Urinary bladder (tissue), 4 donors: ENCODE data around the gene RHBDF2. TPM values are rescaled to one million over a fixed set of nuclear protein-coding genes. Genes with fewer than 3 reads are reported as not detected.
A peak's percentile ranks its signal among the peaks of the same experiment; 100 is the strongest.

ENCODE experiments used
- DNase-seq: peaks from one replicate; pipeline ENCODE4 v3.0.0-alpha.2; 2015; ENCODE audit errors: extremely low spot score
- H3K27ac ChIP-seq: one replicate; pipeline ENCODE4 v1.5.1; 2013; ENCODE audit warnings: low read depth, mild to moderate bottlenecking, moderate library complexity
- H3K36me3 ChIP-seq: one replicate; pipeline ENCODE4 v1.6.1; 2013; ENCODE audit warnings: mild to moderate bottlenecking, moderate library complexity; ENCODE audit not compliant: insufficient read depth
- H3K4me1 ChIP-seq: one replicate; pipeline ENCODE4 v1.6.1; 2013; ENCODE audit warnings: mild to moderate bottlenecking, moderate library complexity; ENCODE audit not compliant: insufficient read depth
- H3K4me3 ChIP-seq: one replicate; pipeline ENCODE4 v1.5.1; 2013; ENCODE audit warnings: low read depth, low read length
- WGBS: extraction: QIAGEN DNeasy Blood & Tissue Kit; methylation state at CpG from one replicate; pipeline ENCODE4 v1.1.7; 2013; 5-methylcytosine and 5-hydroxymethylcytosine counted together
- polyA plus RNA-seq: library from polyadenylated mRNA; stranded (reverse); fragments of 200-250 nt; gene quantifications from one replicate; pipeline ENCODE4 v1.2.3, GENCODE V29; 2013
- total RNA-seq: library from RNA; depleted of rRNA; stranded (reverse); fragments of >200 nt; gene quantifications from one replicate; pipeline ENCODE4 v1.2.3, GENCODE V29; 2014
- donor health status: healthy with polysubstance abuse.
- donor health status: healthy.

The RHBDF2 gene
- total and polyA plus RNA-seq, 2 donors, result 4.2 to 17.2 TPM

- Histone ChIP-seq H3K4me1 (no peaks in the 10 kb centered on the region), H3K4me3 (no peak overlapping the region), H3K27ac (no peak overlapping the region), H3K36me3 (no peaks in the 10 kb centered on the region)
- no peak for DNase-seq
- 84% methylated on average over 10 of the region's 10 CpGs for WGBS
Observed at GRCh38 chr17:76542566-76542971, 41.3 kb upstream of the RHBDF2 start.

DNA sequence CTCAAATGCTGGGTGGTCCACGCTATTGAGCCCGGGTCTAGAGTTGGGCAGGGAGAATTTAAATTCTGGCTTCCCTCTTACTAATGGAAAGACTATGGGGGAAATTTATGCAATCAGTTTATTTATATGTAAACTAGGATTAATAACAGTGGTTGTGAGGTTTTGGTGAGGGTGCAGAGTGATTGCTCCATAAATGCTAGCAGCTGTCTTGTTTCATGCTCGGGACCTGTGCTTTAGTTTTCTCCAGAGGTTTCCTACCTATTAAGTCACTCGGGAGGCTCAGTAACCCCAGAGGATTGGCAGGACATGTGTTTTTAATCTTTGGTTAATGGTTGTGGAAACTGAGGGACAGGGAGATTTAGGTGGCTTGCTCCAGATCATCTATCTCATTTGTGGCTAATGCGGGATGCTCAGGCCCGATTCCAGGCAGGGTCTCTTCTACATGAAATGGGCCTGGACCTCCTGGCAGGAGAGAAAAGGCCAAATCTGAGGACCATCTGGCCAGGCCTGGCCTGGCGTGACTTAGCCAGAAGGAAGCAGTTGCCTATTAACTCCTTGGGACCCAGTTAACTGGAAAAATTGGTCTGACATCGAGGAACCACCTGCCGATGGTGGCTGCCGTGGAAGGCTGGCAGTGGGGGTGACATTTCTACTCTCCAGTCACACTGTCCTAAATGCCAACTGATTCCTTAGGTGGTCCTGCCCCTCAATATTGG is 40.7 kb upstream of the RHBDF2 start:
- Histone ChIP-seq H3K4me1 (no peaks in the 10 kb centered on the region), H3K36me3 (no peaks in the 10 kb centered on the region), H3K4me3 (no peak overlapping the region), H3K27ac (no peak overlapping the region)
- 78% methylated on average over 10 of the region's 10 CpGs for WGBS
- DNase-seq, result no peak

GRCh38 chr17:76540381-76541300 is 39.4 kb upstream of the RHBDF2 start:
- H3K36me3 ChIP-seq, result no peaks in the 10 kb centered on the region
- H3K27ac ChIP-seq, result peak overlapping the region; percentile 27
- 9% methylated on average over 27 of the region's 27 CpGs for WGBS
- DNase-seq, result peak; percentile 94
- no peak overlapping the region for H3K4me3 ChIP-seq
- no peaks in the 10 kb centered on the region for H3K4me1 ChIP-seq

- no peak for DNase-seq
- 76% methylated on average over 22 of the region's 22 CpGs for WGBS
- Histone ChIP-seq H3K4me1 (no peaks in the 10 kb centered on the region), H3K4me3 (no peak within 1 kb of the TSS), H3K36me3 (no peaks in the 10 kb centered on the region), H3K27ac (peak within 1 kb of the TSS; percentile 27)
Observed at GRCh38 chr17:76539631-76540271, 38.5 kb upstream of the RHBDF2 start, which contains the start of gene PRCD. Gene PRCD, plus strand, starts transcription at chr17:76540044. Its CDS starts 98 bp downstream, at chr17:76540142.

- peak overlapping the region; percentile 90 for H3K27ac ChIP-seq
- no peaks in the 10 kb centered on the region for H3K4me1 ChIP-seq
- no peak overlapping the region for H3K4me3 ChIP-seq
- DNase-seq, result no peak
- H3K36me3 ChIP-seq, result no peaks in the 10 kb centered on the region
- WGBS, result 84% methylated on average over 9 of the region's 9 CpGs
Observed at GRCh38 chr17:76538941-76539570, 37.8 kb upstream of the RHBDF2 start.

DNA sequence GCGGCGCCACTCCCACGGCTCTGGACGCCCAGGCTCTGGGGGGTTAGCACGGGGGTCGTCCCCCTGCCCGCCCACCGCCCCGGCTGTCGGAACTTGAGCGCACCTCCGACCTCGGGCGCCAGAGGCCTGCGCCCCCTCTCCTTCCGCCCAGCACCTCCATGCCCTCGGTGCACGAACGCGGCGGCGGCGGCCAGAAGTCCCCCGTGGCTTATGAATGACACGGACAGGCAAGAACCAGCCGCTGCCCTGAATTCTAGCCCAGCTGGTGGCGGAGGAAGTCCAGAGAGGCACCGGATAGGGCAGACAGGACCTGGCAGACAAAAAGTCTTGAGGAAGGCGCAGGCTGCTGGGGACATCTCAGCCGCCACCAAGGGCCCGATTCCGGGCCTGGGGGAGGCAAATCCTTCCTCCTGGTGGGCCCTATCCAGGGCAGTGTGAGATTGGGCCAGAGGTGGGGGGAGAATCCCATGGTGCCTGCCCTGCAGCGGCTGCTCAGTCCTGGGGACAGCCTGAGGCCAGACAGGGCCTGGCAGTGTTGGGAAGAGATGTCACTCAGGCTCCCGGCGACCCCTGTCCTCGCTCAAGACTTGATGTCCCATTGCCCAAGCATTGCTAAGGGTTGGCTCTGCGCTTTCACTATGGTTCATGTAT is 37.2 kb upstream of the RHBDF2 start:
- H3K36me3 ChIP-seq, result no peaks in the 10 kb centered on the region
- 23% methylated on average over 37 of the region's 37 CpGs for WGBS
- H3K4me3 ChIP-seq, result peak overlapping the region; percentile 66
- peak overlapping the region; percentile 90 for H3K27ac ChIP-seq
- H3K4me1 ChIP-seq, result no peaks in the 10 kb centered on the region
- no peak for DNase-seq

DNA sequence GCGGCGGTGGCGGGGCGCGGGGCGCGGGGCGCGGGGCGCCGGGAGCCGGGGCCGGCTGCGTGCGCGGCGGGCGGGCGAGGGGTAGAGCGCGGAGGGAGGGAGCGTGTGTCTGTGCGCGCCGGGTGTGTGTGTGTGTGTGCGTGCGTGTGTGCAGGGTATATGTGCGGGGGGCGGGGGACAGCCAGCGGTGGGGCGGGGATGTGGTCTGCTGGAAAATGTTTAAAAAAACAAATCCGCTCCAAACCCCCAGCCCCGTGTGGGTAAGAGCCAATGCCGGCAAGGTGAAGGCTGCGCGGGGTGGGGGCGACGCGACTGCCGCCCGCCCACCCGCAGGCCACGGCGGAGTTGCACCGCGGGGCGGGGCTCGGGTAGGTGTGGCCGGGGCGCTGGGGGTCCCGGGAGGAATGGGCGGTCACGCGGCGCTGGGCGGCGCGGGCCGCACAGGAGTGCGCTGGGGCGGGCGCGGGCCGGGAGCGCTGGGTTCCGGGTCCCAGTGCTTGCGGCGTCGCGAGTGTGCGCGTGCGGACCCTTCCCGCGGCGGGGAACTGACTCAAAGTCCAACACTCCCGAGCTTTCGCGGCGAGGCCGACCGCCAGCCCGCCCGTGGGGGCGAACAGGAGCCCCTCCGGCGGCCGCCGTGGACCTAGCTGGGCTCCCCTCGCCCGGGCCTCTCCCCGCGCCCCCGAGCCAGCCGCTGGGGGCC is 36.5 kb upstream of the RHBDF2 start, which contains the start of gene CYGB:
Gene CYGB, minus strand, starts transcription at position 132 of the 703 bp plus-strand sequence. CDS start 167 bp downstream, outside the sequence.
- Histone ChIP-seq H3K36me3 (no peaks in the 10 kb centered on the region), H3K4me3 (peak within 1 kb of the TSS; percentile 66), H3K4me1 (no peaks in the 10 kb centered on the region), H3K27ac (peak within 1 kb of the TSS; percentile 91)
- under 1% methylated on average over 95 of the region's 95 CpGs for WGBS
- no peak for DNase-seq

- 5% methylated on average over 26 of the region's 26 CpGs for WGBS
- no peaks in the 10 kb centered on the region for H3K36me3 ChIP-seq
- H3K4me1 ChIP-seq, result no peaks in the 10 kb centered on the region
- H3K4me3 ChIP-seq, result peak overlapping the region; percentile 66
- DNase-seq, result no peak
- H3K27ac ChIP-seq, result peak overlapping the region; percentile 91
Observed at GRCh38 chr17:76537288-76537577, 36.0 kb upstream of the RHBDF2 start.

- Histone ChIP-seq H3K27ac (peak overlapping the region; percentile 91), H3K4me1 (no peaks in the 10 kb centered on the region), H3K36me3 (no peaks in the 10 kb centered on the region), H3K4me3 (peak overlapping the region; percentile 66)
- 47% methylated on average over 25 of the region's 25 CpGs for WGBS
- no peak for DNase-seq
Observed at GRCh38 chr17:76536511-76537287, 35.5 kb upstream of the RHBDF2 start.

- H3K4me1 ChIP-seq, result no peaks in the 10 kb centered on the region
Observed at GRCh38 chr17:76535788-76536510, 34.7 kb upstream of the RHBDF2 start.

More at GRCh38 chr17:76535788-76536510, 34.7 kb upstream of the RHBDF2 start:
- DNase-seq, result no peak
- Histone ChIP-seq H3K4me3 (peak overlapping the region; percentile 66), H3K27ac (peak overlapping the region; percentile 64), H3K36me3 (no peaks in the 10 kb centered on the region)
- 74% methylated on average over 19 of the region's 19 CpGs for WGBS
